HG02981 (cell line): Measurements from ENCODE around the gene MYO3A.

Source experiments
- ATAC-seq: cut with Tn5 transposase; IDR thresholded peaks from one replicate; pipeline ENCODE4 v1.9.1; 2021; ENCODE audit warnings: mild to moderate bottlenecking, moderate library complexity; ENCODE audit not compliant: unreplicated experiment

Gene MYO3A

GRCh38 chr10:25933653-25934608, at the start of gene MYO3A:
Gene MYO3A, plus strand, starts transcription at chr10:25934229. Its CDS starts 17,882 bp downstream, at chr10:25952111.
- ATAC-seq: no peak

- no peak for ATAC-seq
Measured at GRCh38 chr10:25888627-25889026, 45.4 kb upstream of the MYO3A start.

GRCh38 chr10:25890995-25891394, 43.0 kb upstream of the MYO3A start:
- ATAC-seq: no peak

GRCh38 chr10:25895856-25896255, 38.2 kb upstream of the MYO3A start:
- ATAC-seq: no peak

GRCh38 chr10:25896421-25896820, 37.6 kb upstream of the MYO3A start:
- no peak for ATAC-seq

GRCh38 chr10:25899304-25899703, 34.7 kb upstream of the MYO3A start:
- no peak for ATAC-seq

GRCh38 chr10:25901199-25901598, 32.8 kb upstream of the MYO3A start:
- ATAC-seq: peak; percentile 88

GRCh38 chr10:25902002-25902401, 32.0 kb upstream of the MYO3A start:
- no peak for ATAC-seq

- ATAC-seq: no peak
Measured at GRCh38 chr10:25907261-25907660, 26.8 kb upstream of the MYO3A start.

- no peak for ATAC-seq
Measured at GRCh38 chr10:25912866-25913265, 21.2 kb upstream of the MYO3A start.

- no peak for ATAC-seq
Measured at GRCh38 chr10:25914776-25915175, 19.3 kb upstream of the MYO3A start.

- ATAC-seq: peak; percentile 70
Measured at GRCh38 chr10:25934621-25935139, 651 bp downstream of the MYO3A start.

GRCh38 chr10:25938405-25938804, 4.4 kb downstream of the MYO3A start:
- no peak for ATAC-seq

GRCh38 chr10:25944771-25945170, 10.7 kb downstream of the MYO3A start:
- no peak for ATAC-seq

GRCh38 chr10:25952857-25953256, 18.8 kb downstream of the MYO3A start:
- no peak for ATAC-seq

GRCh38 chr10:25954851-25955250, 20.8 kb downstream of the MYO3A start:
- ATAC-seq: no peak

GRCh38 chr10:25959540-25960232, 25.7 kb downstream of the MYO3A start:
- ATAC-seq: no peak

GRCh38 chr10:25965584-25965983, 31.6 kb downstream of the MYO3A start:
- ATAC-seq: no peak

- no peak for ATAC-seq
Measured at GRCh38 chr10:25966844-25967243, 32.8 kb downstream of the MYO3A start.

- ATAC-seq: no peak
Measured at GRCh38 chr10:25972631-25973030, 38.6 kb downstream of the MYO3A start.

GRCh38 chr10:25974897-25975459, 40.9 kb downstream of the MYO3A start:
- no peak for ATAC-seq
